Midbrain (tissue), 1 donor: ENCODE data around the gene GMDS.

Source experiments
- DNase-seq: peaks from one replicate; lab custom pipeline; 2025; lab: John Stamatoyannopoulos, UW

Gene GMDS

GRCh38 chr6:2205396-2205795 lies 40.0 kb downstream of the GMDS start:
- DNase-seq: no peak

DNA sequence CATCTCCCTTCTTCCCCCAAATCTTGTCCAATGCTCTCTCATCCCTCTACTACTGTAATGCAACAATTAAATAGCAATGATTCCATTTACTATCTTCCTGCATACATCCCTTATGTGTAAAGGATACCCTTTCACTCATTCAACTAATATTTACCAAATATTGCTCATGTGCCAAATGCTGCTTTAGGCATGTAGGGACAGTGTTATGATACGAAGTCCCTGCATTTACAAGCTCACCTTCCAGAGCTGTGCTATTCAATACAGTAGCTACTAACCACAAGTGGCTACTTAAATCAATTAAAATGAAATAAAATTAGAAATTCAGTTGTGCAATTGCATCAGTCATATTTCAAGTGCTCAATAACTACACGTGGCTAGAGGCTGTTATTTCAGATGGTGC lies 41.1 kb downstream of the GMDS start:
- no peak for DNase-seq

DNA sequence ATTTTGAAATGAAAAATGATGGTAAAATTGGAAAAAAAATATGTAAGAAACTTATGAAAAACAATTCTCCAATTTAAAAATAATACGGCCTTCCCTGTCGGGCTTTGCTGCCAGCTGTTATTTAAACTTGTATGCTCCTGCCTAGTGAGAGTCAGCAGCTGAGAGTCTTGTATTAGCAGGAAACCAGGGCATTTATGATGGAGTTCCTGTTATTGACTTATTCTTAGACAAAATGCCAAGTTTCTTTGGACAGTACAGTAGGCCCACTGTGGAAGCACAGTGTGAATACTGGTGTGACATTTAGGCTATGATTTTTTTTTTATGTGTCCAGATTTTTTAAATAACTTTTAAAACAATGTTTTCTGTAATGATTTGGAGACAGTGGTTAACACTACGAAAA lies 42.1 kb downstream of the GMDS start:
- no peak for DNase-seq

- DNase-seq: no peak
These were observed 47.4 kb downstream of the GMDS start for GRCh38 chr6:2197984-2198383.

DNA sequence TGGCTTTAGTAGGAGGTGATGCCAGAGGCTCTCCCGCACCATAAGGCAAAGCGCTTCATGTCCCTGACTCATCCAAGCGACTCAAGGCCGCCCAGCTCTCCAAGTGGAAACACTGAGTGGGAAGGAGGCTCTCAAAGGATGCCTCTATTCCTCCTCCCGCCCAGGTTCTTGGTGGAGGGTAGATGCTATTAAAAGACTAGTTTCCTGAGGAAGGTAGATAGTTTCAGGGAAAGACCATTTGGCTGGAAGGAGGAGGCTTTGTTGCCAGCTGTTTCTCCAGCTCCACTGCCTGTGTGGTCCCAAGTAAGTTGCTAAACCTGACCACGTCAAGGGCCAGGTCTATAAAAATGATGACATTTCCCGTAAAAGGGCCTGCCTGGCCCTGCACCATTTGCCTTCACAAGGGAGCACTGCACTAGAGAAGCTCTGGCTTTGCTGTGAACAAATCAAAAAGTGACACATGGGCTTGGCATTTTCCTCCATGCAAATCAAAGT lies 48.2 kb downstream of the GMDS start:
- no peak for DNase-seq

GRCh38 chr6:2196079-2196679 lies 49.2 kb downstream of the GMDS start:
- peak; percentile 34 for DNase-seq

GRCh38 chr6:2194643-2195042 lies 50.8 kb downstream of the GMDS start:
- no peak for DNase-seq

GRCh38 chr6:2193931-2194330 lies 51.5 kb downstream of the GMDS start:
- DNase-seq: no peak

GRCh38 chr6:2192976-2193375 lies 52.4 kb downstream of the GMDS start:
- no peak for DNase-seq

GRCh38 chr6:2191390-2191740 lies 54.0 kb downstream of the GMDS start:
- no peak for DNase-seq

DNA sequence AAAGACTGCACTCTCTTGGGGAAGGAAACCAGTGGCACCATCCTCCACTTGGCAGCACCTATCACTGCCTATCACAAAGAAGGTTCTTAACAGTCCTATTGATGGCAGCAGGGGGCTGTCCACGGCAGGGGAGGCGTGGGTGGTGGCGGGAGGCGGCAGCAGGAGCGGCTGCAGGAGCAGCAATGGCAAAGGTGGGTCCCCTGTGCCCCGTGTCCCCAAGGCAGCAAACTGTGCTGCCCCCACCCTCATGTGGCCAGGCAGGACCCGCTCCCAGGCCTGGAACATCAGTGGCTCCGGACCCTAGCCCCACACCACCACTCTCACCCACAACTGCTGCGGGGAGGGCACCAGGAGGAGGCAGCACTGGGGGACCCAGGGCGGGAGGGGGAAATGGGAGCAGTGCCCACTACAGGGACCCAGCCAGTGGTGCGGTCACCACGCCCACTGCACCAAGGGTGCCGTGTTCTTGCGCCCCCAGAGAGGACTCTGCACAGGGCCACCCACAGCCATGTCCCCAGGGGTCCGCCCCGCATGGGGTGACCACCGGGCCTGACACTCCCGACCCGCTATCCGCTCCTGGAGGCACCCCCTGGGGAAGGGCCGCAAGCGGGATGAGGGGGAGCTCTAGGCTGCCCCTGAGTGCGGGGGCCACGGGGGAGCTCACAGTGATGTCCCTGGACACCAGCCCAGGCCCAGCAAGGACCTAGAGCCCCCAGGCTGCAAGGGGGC lies 54.6 kb downstream of the GMDS start:
- no peak for DNase-seq

- DNase-seq: no peak
These were observed 56.5 kb downstream of the GMDS start for GRCh38 chr6:2188856-2189384.

GRCh38 chr6:2188397-2188796 lies 57.0 kb downstream of the GMDS start:
- DNase-seq: no peak

- no peak for DNase-seq
These were observed 57.6 kb downstream of the GMDS start for GRCh38 chr6:2187826-2188225.

- no peak for DNase-seq
These were observed 58.9 kb downstream of the GMDS start for GRCh38 chr6:2186516-2186915.

DNA sequence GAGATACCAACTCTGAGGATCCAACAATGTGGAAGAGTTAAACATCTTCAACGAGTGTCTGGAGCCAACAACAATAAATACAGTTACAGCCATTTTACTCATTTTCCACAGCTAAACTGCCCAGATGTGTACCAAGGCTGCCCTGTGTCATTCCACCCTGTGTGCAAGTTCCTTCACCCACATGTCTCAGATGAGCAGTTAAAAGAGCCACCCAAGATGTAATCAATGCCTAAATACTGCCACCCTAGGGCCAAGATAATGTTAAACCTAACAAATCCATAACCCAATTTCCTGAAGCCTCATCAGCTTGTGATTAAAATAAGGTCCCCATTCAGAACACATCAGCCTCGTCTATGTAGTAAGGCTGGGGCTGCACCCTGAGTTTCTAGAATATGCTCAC lies 59.9 kb downstream of the GMDS start:
- DNase-seq: no peak

DNA sequence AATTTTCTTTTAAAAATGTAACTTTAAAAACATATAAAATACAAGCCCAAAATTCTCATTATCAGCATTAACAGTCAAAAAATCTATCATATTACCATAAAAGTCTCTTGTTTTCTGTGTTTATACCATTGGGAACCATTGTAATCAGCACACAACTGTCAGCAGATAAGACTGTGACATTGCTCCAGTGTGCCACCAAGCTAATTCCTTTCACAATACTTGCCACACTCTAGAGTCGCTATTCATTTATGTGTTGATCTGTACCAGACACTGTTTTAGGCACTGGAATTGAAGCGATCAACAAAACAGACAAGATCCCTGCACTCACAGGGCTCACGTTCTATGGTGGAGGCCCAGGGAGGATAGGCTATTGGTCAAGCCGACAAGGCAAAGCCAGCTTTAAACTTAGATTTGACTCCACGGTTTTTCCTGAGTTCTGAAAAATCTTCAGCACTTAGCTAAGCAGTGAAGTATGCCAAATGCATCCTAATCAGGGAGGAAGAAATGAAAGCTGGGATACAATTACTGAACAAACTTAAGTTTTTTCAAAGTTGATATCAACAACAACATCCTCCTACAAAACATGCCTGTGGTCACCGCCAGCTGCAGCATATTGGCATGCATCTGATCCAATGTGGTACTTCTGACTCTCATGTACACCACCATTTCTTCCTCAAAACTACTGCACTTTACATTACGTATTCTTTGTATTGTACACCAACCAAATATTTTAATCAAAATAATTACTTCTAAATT lies 60.5 kb downstream of the GMDS start:
- DNase-seq: no peak

DNA sequence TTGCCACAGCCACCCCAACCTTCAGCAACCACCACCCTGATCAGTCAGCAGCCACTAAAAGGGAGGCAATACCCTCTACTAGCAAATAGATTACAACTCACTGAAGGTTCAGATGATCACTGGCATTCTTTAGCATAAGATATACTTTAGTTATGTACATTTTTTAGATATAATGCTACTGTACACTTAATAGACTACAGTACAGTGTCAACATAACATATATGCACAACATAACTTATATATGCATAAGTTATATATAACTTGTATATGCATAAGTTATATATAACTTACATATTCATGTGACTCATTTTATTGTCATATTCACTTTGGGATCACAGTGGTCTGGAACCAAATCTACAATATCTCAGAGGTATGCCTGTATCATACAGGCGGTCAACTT lies 61.7 kb downstream of the GMDS start:
- no peak for DNase-seq

DNA sequence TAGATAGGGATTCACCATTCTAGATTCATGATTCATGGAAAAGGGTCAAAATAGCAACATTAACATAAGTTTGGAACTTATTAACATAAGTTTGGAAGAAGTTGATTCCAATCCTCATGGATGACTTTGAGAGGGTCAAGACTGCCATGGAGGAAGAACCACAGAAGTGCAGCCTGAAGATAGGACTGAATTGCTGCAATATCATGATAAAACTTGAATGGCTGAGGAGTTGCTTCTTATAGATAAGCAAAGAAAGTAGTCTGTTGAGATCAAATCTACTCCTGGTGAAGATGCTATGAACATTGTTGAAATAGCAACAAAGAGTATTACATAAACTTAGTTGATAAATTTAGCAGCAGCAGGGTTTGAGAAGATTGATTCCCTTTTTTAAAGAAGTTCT lies 62.2 kb downstream of the GMDS start:
- no peak for DNase-seq

DNA sequence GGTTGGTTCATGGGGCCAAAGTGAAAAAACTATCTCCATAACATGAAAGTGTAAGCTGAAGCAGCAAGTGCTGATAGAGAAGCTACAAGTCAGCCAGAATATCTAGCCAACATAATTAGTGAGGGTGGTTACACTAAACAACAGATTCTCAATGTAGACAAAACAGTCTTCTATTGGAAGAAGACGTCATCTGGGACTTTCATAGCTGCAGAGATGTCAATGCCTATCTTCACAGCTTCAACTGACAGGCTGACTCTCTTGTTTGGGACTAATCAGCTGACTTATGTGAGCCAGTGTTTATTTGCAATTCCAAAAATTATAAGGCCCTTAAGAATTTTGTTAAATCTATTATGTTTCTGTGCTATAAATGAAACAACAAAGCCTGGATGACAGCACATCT lies 63.2 kb downstream of the GMDS start:
- no peak for DNase-seq

- DNase-seq: no peak
These were observed 63.8 kb downstream of the GMDS start for GRCh38 chr6:2181567-2181966.

DNA sequence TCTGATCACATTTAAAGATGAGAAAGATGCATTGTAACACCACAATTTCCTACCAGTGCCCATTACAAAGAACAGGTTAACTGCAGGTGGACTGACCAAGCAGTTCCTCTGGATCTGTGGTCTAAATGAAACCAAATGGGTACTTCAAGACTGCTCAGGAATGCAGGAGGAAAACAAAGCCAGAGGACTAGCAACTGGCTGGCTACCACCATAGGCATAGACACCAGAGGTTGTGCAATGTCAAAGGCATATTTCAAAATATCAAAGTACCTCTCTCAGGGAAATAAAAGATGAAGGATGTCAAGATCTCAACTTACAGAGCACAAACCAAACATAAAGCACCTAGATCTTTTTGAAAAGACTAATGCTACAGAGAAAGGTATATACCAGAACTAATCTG lies 65.5 kb downstream of the GMDS start:
- DNase-seq: no peak

DNA sequence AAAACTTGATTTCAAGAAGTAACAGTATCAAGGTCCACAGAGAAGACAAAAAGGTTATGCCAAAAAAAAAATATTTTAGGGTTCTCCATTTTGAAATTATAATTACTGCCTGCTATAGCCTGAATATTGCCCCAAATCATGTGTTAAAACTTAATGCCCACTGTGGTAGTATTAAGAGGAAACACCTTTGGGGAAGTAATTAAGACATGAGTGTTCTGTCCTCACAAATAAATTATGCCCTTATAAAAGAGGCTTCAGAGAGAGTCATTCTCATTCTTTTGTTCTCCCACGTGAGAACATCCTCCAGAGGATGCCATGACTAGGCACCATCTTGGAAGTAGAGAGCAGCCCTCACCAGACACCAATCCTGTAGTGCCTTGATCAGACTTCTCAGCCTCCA lies 66.2 kb downstream of the GMDS start:
- DNase-seq: no peak
